ENCODE measurements around the gene CCDC127. TPM values are rescaled to one million over a fixed set of nuclear protein-coding genes. Genes with fewer than 3 reads are reported as not detected.
"Not testable (repeated sequence)": the region's sequence is repeated elsewhere in the genome, so short reads cannot be mapped to it uniquely, and the experiment has no call there.

The CCDC127 gene
- total RNA-seq, 2 experiments from 2014 or later, result 8.0 to 8.7 TPM

DNA sequence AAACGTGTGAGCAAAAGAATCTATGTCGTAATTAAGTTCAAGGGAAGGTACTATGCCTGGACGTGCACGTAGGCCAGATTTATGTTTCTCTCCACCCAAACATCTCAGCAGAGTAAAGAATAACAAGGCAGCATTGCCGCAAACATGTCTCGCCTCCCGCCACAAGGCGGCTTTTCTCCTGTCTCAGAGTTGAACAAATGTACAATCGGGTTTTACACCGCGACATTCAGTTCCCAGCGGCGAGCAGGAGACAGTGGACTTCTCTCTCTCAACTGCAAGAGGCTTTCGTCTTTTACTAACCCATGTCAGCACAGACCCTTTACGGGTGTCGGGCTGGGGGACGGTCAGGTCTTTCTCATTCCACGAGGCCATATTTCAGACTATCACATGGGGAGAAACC, 20.9 kb downstream of the CCDC127 start:
- H3K4me1 Mint-ChIP-seq; H3K36me3 Mint-ChIP-seq (ENCODE audit: low read depth); H3K9me3 Mint-ChIP-seq; H3K27me3 Mint-ChIP-seq; CTCF ChIA-PET; DNase-seq; H3K27ac Mint-ChIP-seq; POLR2A ChIA-PET; H3K4me3 Mint-ChIP-seq: not testable (repeated sequence)

DNA sequence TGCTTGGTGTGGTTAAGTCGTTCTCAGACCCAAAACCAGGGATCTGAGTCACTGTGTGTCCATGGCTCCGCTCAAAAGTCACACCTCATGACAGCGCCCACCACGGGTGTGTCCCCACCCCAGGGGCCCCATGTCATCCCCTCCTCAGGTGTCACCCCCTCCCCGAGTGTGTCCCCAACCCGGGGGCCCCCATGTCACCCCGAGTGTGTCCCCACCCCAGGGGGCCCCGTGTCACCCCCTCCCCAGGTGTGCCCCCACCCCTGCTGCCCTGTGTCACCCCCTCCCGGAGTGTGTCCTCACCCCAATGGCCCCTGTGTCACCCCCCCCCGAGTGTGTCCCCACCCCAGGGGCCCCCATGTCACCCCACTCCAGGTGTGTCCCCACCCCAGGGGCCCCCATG, 21.6 kb downstream of the CCDC127 start:
- Mint-ChIP-seq H3K36me3 (ENCODE audit: low read depth) (no peaks in the 10 kb centered on the region), H3K4me1 (no peaks in the 10 kb centered on the region), H3K27me3 (no peaks in the 10 kb centered on the region), H3K4me3 (no peak overlapping the region), H3K27ac (no peak overlapping the region), H3K9me3 (no peaks in the 10 kb centered on the region)
- ChIA-PET CTCF (no interaction called here), POLR2A (no interaction called here)
- no peak for DNase-seq

DNA sequence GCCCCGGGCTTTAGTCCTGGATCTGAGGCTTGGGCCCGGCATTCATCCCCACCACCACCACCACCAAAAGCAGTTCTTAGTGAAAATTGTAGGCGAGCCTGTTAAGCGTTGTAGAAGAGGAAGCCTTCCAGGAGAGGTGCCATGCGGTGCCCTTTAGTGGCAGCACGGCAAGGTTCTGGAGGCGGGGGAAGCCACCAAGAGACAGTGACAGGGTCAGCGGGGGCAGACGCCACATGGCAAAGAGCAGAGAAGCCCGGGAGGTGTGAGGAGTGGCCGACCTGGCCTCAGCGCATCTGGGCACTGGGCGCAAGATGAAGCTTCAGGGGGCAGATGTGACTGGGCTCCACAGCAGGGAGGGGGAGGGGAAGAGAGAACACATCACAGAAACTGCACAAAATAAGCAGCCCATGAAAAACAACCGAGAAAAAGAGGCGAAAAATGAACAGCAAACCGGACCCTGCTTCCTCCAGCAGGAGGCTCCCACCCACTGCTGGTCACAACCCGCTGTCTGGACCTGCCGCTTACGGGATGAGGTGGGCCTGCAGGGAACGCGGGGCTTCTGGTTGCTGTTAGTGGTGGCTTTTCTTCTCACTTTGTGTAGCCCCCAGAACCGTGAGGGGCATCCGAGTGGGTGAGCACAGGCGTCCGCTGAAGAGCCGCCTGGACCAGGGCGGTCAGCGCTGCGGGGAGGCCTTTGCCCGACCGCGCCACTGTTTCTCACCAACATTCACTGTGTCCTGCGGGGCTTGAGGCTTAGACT, 22.4 kb downstream of the CCDC127 start:
- no peaks in the 10 kb centered on the region for H3K9me3 Mint-ChIP-seq
- H3K27me3 Mint-ChIP-seq, result no peaks in the 10 kb centered on the region
- CTCF ChIA-PET, result interaction anchor here (0.7 to 0.9 kb wide), 2 partner anchors 8 to 23 kb away, joined by 3 read pairs; partner anchors contain the start of gene SDHA
- H3K4me1 Mint-ChIP-seq, result peaks cover 3% of the 10 kb centered on the region
- H3K36me3 Mint-ChIP-seq (ENCODE audit: low read depth), result no peaks in the 10 kb centered on the region
- H3K4me3 Mint-ChIP-seq, result no peak overlapping the region
- POLR2A ChIA-PET, result no interaction called here
- no peak overlapping the region for H3K27ac Mint-ChIP-seq
- no peak for DNase-seq

DNA sequence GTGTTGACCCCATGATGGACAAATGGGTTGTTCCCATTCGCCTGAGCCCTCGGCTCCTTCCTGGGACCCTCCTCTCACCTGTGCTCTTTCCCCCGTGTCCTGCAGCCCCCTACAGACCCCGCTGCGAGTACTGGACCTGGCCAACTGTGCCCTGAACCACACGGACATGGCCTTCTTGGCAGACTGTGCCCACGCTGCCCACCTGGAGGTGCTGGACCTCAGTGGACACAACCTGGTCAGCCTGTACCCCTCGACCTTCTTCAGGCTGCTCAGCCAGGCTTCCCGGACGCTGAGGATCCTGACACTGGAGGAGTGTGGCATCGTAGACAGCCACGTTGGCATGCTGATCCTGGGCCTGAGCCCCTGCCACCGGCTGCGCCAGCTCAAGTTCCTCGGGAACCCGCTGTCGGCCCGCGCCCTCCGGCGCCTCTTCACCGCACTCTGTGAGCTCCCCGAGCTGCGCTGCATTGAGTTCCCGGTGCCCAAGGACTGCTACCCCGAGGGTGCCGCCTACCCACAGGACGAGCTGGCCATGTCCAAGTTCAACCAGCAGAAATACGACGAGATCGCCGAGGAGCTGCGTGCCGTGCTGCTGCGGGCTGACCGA, 23.2 kb downstream of the CCDC127 start:
- Mint-ChIP-seq H3K27me3 (peaks cover 3% of the 10 kb centered on the region), H3K36me3 (ENCODE audit: low read depth) (no peaks in the 10 kb centered on the region), H3K4me1 (peaks cover 7% of the 10 kb centered on the region), H3K27ac (no peak overlapping the region), H3K4me3 (no peak overlapping the region), H3K9me3 (no peaks in the 10 kb centered on the region)
- POLR2A ChIA-PET, result no interaction called here
- no peak for DNase-seq
- CTCF ChIA-PET, result interaction anchor here (0.6 to 1.2 kb wide), 4 partner anchors 9 to 75 kb away, joined by 3 to 8 read pairs (median 3); partner anchors contain the start of gene SDHA

DNA sequence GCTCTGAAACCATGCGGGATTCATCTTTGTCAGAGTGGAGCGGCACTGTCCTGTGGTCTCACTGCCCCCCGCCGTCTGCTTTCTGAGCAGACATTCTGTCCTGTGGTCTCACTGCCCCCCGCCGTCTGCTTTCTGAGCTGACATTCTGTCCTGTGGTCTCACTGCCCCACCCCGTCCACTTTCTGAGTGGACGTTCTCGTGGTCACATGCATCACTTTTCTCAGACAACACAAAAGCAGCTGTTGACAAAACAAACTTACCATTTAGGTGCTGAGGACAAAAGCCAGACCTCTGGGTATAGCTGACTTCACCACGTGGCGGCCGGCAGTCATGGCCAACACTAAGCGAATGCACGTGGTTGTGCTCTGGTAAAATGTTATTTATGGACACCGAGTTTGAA, 23.9 kb downstream of the CCDC127 start:
- no peaks in the 10 kb centered on the region for H3K36me3 Mint-ChIP-seq (ENCODE audit: low read depth)
- peaks cover 3% of the 10 kb centered on the region for H3K27me3 Mint-ChIP-seq
- CTCF ChIA-PET, result interaction anchor here (0.6 to 1.2 kb wide), 2 partner anchors 10 to 76 kb away, joined by 3 to 8 read pairs; no protein-coding TSS in a partner anchor
- POLR2A ChIA-PET, result no interaction called here
- H3K27ac Mint-ChIP-seq, result no peak overlapping the region
- H3K4me1 Mint-ChIP-seq, result peaks cover 7% of the 10 kb centered on the region
- H3K4me3 Mint-ChIP-seq, result no peak overlapping the region
- H3K9me3 Mint-ChIP-seq, result no peaks in the 10 kb centered on the region
- no peak for DNase-seq

DNA sequence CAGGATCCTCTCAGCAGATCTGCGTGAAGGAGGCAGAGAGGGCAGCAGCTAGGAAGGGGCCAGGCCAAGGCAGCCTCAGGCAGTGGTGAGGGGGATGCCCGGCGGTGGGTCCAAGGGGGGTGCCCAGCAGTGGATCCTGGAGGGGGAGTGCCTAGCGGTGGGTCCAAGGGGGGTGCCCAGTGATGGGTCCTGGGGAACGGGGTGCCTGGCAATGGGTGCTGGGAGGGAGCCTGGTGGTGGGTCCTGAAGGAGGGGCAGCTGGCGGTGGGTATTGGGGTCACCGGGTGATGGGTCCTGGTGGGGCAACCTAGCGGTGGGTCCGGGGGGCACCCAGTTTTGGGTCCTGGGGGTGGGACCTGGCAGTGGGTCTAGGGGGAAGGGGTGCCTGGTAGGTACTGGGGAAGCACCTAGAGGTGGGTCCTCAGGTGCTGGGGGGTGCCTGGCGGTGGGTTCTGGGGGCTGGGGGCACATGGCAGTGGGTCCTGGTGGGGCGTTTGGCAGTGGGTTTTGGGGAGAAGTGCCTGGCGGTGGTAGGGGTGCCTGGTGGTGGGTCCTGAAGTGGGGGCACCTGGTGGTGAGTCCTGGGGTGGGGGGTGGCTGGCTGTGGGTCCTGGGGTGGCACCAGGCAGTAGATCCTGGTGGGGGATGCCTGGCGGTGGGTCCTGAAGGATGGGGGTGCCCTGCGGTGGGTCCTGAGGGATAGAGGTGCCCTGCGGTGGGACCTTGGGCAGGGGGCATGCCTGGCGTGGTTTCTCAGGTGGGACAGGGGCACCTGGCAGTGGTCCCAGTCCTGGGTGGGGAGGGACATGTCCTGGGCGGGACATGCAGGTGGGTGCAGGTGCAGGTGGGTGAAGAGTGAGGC, 24.8 kb downstream of the CCDC127 start:
- H3K4me1 Mint-ChIP-seq, result peaks cover 13% of the 10 kb centered on the region
- ChIA-PET POLR2A (no interaction called here), CTCF (interaction anchor here (2.7 kb wide), 1 partner anchor 10 kb away, joined by 6 read pairs; no protein-coding TSS in a partner anchor)
- no peak overlapping the region for H3K4me3 Mint-ChIP-seq
- H3K27me3 Mint-ChIP-seq, result peaks cover 3% of the 10 kb centered on the region
- no peak for DNase-seq
- H3K9me3 Mint-ChIP-seq, result no peaks in the 10 kb centered on the region
- no peaks in the 10 kb centered on the region for H3K36me3 Mint-ChIP-seq (ENCODE audit: low read depth)
- H3K27ac Mint-ChIP-seq, result peak overlapping the region; percentile 25

DNA sequence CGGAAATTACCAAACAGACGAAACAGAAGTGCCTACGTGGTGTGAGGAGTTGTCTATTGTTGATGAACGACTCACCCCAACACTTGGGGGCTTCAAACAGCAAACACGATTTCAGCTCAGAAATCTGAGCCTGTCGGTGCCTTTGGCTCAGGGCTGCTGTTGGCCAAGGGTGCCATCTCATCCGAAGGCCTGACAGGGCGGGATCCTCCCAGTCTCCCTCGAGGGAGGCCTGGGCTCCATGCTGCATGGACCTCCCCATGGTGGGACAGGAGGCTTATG, 25.3 kb downstream of the CCDC127 start:
- Mint-ChIP-seq H3K36me3 (ENCODE audit: low read depth) (no peaks in the 10 kb centered on the region), H3K27ac (no peak overlapping the region), H3K27me3 (peaks cover 3% of the 10 kb centered on the region), H3K4me1 (peaks cover 14% of the 10 kb centered on the region), H3K9me3 (no peaks in the 10 kb centered on the region), H3K4me3 (no peak overlapping the region)
- DNase-seq, result no peak
- CTCF ChIA-PET, result interaction anchor here (2.7 kb wide), 1 partner anchor 11 kb away, joined by 6 read pairs; no protein-coding TSS in a partner anchor
- POLR2A ChIA-PET, result no interaction called here

DNA sequence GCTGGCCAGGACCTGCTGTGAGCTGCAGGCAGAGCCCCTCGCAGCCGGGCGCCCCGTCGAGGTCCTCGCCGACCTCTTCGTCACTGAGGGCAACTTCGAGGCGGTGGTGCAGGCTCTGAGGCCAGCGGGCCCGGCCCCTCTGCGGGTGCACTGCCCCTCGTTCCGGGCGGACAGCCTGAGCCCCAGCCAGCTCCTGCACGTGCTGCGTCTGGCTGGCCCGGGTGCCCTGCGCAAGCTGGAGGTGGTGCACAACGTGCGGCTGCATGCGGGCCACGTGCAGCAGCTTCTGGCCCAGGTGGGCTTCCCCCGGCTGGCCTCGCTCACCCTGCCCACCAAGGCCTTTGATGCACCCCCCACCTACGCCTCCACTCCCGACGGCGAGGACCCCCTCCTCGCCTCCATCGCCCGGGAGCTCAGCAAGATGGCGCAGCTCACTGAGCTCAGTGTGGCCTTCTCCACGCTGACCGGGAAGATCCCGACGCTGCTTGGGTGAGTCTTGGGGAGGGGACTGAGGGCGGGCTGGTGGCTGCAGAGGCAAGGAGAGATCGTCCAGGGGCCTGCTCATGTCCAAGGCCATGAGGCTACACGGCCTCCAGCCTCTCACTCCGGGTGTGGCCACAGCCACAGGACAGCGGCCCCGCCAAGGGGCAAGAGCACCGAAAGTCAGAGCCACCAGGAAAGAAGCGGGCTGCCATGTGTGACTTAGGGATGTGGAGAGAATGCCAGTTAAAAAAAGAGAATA, 25.8 kb downstream of the CCDC127 start:
- peaks cover 3% of the 10 kb centered on the region for H3K27me3 Mint-ChIP-seq
- ChIA-PET POLR2A (no interaction called here), CTCF (interaction anchor here (1.1 to 2.7 kb wide), 2 partner anchors 11 to 91 kb away, joined by 3 to 6 read pairs; no protein-coding TSS in a partner anchor)
- no peaks in the 10 kb centered on the region for H3K9me3 Mint-ChIP-seq
- peaks cover 14% of the 10 kb centered on the region for H3K4me1 Mint-ChIP-seq
- H3K36me3 Mint-ChIP-seq (ENCODE audit: low read depth), result no peaks in the 10 kb centered on the region
- no peak for DNase-seq
- H3K4me3 Mint-ChIP-seq, result no peak overlapping the region
- H3K27ac Mint-ChIP-seq, result no peak overlapping the region

DNA sequence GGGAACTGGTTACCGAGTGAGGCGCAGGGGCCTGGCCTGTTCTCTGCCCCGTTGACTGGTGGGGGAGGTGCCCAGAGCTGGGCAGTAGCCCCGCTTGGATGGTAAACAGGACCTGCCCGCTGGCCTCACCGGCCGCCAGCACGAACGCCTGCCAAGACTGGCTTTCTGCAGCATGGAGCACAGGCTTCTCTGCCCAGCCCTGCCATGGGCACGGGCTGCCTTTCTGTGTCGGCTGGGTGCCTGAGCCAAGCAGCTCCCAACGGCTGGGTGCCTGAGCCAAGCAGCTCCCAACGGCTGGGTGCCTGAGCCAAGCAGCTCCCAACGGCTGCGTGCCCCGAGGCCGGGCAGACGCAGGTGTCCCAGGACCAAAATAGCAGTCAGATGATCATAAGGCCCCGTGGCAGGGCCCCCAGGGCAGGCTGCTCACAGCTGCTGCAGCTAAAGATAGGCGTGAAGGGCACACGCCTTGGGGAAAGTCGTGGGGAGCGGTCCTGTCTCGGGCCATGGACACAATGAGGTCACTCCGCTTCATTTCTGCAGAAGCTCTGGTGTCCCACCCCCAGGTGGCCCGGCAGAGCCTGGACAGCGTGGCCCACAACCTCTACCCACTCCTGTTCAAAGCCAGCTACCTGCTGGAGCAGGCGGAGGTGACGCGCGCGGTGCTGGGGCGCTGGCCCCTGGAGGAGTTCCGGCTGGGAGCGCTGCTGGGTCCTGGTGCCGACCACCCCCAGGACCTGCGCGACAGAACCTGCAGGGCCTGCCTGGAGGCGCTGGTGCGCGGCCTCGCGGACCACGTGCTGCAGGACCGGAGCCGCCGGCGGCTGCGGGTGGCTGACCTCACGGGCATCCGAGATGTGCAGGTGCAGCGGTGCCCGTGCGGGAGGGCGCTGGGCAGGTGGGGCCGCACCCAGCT, 26.7 kb downstream of the CCDC127 start, which contains the start of gene LRRC14B:
TSS of gene LRRC14B (plus strand) at position 460 of the 913 bp plus-strand sequence. CDS start at position 504, 44 bp downstream.
- no peak within 1 kb of the TSS for H3K27ac Mint-ChIP-seq
- H3K4me1 Mint-ChIP-seq, result peaks cover 14% of the 10 kb centered on the region
- POLR2A ChIA-PET, result no interaction called here
- no peak within 1 kb of the TSS for H3K4me3 Mint-ChIP-seq
- peaks cover 3% of the 10 kb centered on the region for H3K27me3 Mint-ChIP-seq
- no peaks in the 10 kb centered on the region for H3K9me3 Mint-ChIP-seq
- no peak for DNase-seq
- no peaks in the 10 kb centered on the region for H3K36me3 Mint-ChIP-seq (ENCODE audit: low read depth)
- CTCF ChIA-PET, result interaction anchor here (0.6 to 2.7 kb wide), 4 partner anchors 10 to 91 kb away, joined by 3 to 6 read pairs (median 3); no protein-coding TSS in a partner anchor

DNA sequence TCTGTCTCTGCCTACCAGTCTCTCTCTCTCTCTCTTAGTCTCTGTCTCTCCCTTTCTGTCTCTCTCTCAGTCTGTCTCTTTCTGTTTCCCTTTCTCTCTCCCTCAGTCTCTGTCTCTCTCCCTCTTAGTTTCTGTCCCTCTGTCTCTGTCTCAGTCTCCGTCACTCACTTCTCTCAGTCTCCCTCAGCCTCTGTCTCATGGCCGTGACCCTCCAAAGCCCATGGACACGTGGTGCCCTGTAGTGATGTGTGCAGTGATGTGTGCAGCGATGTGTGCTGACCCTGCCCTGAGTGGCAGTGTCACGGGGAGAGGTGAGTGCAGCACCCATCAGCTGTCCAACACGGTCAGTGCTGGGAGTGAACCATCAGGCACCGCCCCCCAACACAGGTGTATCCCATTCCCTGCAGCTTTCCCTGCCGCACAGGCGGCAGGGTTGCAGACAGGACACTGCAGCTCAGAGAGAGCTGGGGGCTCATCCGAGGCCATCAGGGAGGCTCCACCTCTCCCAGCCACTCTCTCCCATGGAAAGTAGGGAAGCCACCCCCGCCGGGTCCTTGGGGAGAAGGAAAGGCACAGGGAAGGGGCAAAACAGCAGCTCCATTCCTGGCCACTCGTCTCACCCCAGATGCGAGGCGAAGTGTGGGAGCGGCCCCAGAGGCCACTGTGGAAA, 27.5 kb downstream of the CCDC127 start:
- CTCF ChIA-PET, result interaction anchor here (0.8 to 2.7 kb wide), 2 partner anchors 11 to 13 kb away, joined by 3 to 6 read pairs; no protein-coding TSS in a partner anchor

DNA sequence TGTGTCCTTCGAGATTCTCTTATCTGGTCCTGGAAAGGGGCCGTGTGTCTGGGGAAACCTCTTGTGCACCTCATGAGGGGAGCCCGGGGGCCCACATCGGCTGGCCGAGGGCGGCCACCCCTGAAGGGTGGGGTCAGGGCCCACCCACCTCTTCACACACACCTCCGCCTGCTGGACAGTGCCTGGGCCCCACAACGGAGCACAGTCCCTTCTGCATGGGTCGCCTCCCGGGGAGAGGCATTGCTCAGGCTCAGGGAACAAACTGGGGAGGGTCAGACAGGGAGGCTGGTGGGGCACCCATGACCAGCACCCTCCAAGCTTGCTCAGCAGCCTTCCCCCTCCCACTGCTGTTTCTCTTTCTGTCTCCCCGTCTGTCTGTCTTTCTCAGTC, 28.0 kb downstream of the CCDC127 start:
- peaks cover 14% of the 10 kb centered on the region for H3K4me1 Mint-ChIP-seq
- no peak for DNase-seq
- POLR2A ChIA-PET, result no interaction called here

More for the DNA sequence above, 27.5 kb downstream of the CCDC127 start:
- Mint-ChIP-seq H3K4me1 (peaks cover 14% of the 10 kb centered on the region), H3K27ac (no peak overlapping the region), H3K27me3 (peaks cover 3% of the 10 kb centered on the region), H3K9me3 (no peaks in the 10 kb centered on the region), H3K36me3 (ENCODE audit: low read depth) (no peaks in the 10 kb centered on the region), H3K4me3 (no peak overlapping the region)
- no peak for DNase-seq
- POLR2A ChIA-PET, result no interaction called here

More for the DNA sequence above, 28.0 kb downstream of the CCDC127 start:
- no peaks in the 10 kb centered on the region for H3K36me3 Mint-ChIP-seq (ENCODE audit: low read depth)
- no peaks in the 10 kb centered on the region for H3K9me3 Mint-ChIP-seq
- no peak overlapping the region for H3K27ac Mint-ChIP-seq
- peaks cover 3% of the 10 kb centered on the region for H3K27me3 Mint-ChIP-seq
- CTCF ChIA-PET, result no interaction called here
- no peak overlapping the region for H3K4me3 Mint-ChIP-seq
